Omental fat pad (tissue), 4 donors: ENCODE results near the gene B3GALT5. TPM values are rescaled to one million over a fixed set of nuclear protein-coding genes. Genes with fewer than 3 reads are reported as not detected.

ENCODE experiments used
- ATAC-seq: fragments of 150-250 bp; one replicate; pipeline ENCODE4 v1.9.1; 2016; ENCODE audit warnings: mild to moderate bottlenecking, moderate library complexity; ENCODE audit not compliant: low FRiP score
- DNase-seq: peaks from one replicate; pipeline ENCODE4 v3.0.0-alpha.2; 2019; ENCODE audit warnings: low spot score
- CTCF ChIP-seq, 3 donors: fragments of 450-650 bp; IDR thresholded peaks; one replicate each; pipeline ENCODE4 v1.5.1; 2016 to 2017; ENCODE audit warnings: antibody characterized with exemption in 3 of 3, mild to moderate bottlenecking in 3 of 3, moderate library complexity in 2 of 3
- total RNA-seq, 4 donors: library from RNA; depleted of rRNA; stranded (reverse); fragments of >200 nt; gene quantifications; one replicate each; pipeline ENCODE4 v1.1.0, GENCODE V29; 2016

The B3GALT5 gene
- total RNA-seq, 4 donors from 2014 or later = not detected

- no peak for DNase-seq
- TF ChIP-seq CTCF (IDR thresholded peaks at IDR 0.05) = no peak
- no peak for ATAC-seq
These were observed 58.0 kb downstream of the B3GALT5 start for GRCh38 chr21:39670701-39671100.

GRCh38 chr21:39671986-39672385 is 59.2 kb downstream of the B3GALT5 start:
- ATAC-seq (no peak), DNase-seq (no peak)
- no peak for TF ChIP-seq CTCF (IDR thresholded peaks at IDR 0.05)

DNA sequence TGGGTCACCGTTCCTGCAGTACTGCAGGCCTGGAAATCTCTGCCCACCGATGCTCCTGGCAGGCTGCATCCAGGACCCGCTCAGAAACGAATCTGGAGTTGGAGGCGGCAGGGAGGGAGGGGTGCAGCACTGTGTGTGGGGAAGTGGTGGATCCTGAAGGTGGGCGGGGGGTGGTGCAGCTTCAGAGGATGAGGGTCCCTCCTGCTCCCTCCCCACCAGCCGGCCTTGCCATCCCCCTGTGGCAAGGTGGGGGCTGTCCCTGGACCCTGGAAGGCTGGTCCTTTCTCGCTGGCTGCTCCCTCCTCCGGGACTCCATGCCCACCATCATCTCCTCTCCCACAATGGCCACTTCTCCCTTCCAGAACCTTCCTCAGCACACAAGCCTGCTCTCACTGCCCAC is 60.4 kb downstream of the B3GALT5 start:
- ATAC-seq (no peak), DNase-seq (no peak)
- TF ChIP-seq CTCF (IDR thresholded peaks at IDR 0.05) = no peak

DNA sequence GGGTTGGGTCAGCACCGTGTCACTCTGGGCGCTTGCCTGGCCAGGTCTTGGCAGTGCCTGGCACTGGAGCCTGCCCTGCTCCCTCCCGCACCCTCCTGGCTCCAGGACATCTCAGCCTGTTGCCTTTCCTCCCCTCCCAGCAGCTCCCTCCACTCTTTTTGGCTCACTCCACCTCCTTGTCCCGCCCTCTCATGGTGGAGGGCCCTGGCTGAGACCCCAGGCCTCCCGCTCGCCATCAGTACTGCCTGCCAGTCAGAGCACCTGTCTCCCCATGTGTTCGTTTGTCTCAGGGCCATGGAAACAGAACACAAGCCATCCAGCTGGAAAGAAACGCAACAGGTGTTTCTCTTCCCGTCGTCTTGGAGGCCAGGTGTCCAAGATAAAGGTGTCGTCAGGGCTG is 61.0 kb downstream of the B3GALT5 start:
- ATAC-seq = no peak
- no peak for TF ChIP-seq CTCF (IDR thresholded peaks at IDR 0.05)
- no peak for DNase-seq

DNA sequence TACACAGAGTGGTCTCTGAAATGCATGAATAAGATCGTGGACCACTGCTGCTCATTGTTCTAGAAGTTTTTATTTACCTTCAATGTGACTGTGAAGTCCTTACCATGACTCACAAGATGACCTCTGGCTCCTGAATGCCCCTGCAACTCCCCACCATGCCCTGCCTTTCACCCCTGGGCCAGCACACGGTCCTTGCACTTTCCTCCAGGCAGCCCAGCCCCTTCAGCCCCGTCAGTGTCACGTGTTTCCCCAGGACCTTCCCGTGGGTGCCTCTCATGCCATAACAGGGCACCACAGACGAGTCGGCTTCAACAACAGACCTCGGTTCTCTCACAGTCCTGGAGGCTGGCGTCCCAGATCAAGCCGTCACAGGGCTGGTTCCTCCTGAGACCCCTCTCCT is 62.1 kb downstream of the B3GALT5 start:
- DNase-seq (no peak), ATAC-seq (no peak)
- no peak for TF ChIP-seq CTCF (IDR thresholded peaks at IDR 0.05)

- DNase-seq (no peak), ATAC-seq (no peak)
- TF ChIP-seq CTCF (IDR thresholded peaks at IDR 0.05) = no peak
These were observed 62.9 kb downstream of the B3GALT5 start for GRCh38 chr21:39675590-39675989.

- DNase-seq = no peak
- TF ChIP-seq CTCF (IDR thresholded peaks at IDR 0.05) = no peak
- no peak for ATAC-seq
These were observed 63.4 kb downstream of the B3GALT5 start for GRCh38 chr21:39675993-39676661.
